Smooth muscle cell (in vitro differentiated cells): Measurements from ENCODE around the gene TBX4. TPM values are rescaled to one million over a fixed set of nuclear protein-coding genes. Genes with fewer than 3 reads are reported as not detected.

Experiments used
- DNase-seq: peaks from one replicate; lab custom pipeline; 2025; ENCODE audit not compliant: unreplicated experiment; lab: John Stamatoyannopoulos, UW
- H2AFZ ChIP-seq: fragments of 200-600 bp; sonication (generic); 2 replicates; pipeline ENCODE4 v1.6.0; 2016; ENCODE audit warnings: antibody characterized with exemption, low read depth, mild to moderate bottlenecking
- H3F3A ChIP-seq: fragments of 200-600 bp; sonication (generic); 2 replicates; pipeline ENCODE4 v1.6.0; 2017; ENCODE audit warnings: antibody characterized with exemption, low read depth
- H3K27ac ChIP-seq: fragments of 200-600 bp; sonication (generic); 2 replicates; pipeline ENCODE4 v1.5.1; 2016; ENCODE audit warnings: low read depth, mild to moderate bottlenecking
- H3K27me3 ChIP-seq: fragments of 200-600 bp; sonication (generic); 2 replicates; pipeline ENCODE4 v1.6.1; 2016; ENCODE audit warnings: low read depth, mild to moderate bottlenecking
- H3K36me3 ChIP-seq: fragments of 200-600 bp; sonication (generic); 2 replicates; pipeline ENCODE4 v1.5.1; 2016; ENCODE audit warnings: low read depth
- H3K4me1 ChIP-seq: fragments of 200-600 bp; sonication (generic); 2 replicates; pipeline ENCODE4 v1.5.1; 2016; ENCODE audit warnings: low read depth
- H3K4me2 ChIP-seq: fragments of 200-600 bp; sonication (generic); 2 replicates; pipeline ENCODE4 v1.6.0; 2016; ENCODE audit warnings: mild to moderate bottlenecking
- H3K4me3 ChIP-seq: fragments of 200-600 bp; sonication (generic); 2 replicates; pipeline ENCODE4 v1.5.1; 2016; ENCODE audit warnings: mild to moderate bottlenecking
- H3K79me2 ChIP-seq: fragments of 200-600 bp; sonication (generic); 2 replicates; pipeline ENCODE4 v1.6.0; 2016; ENCODE audit warnings: low read depth, mild to moderate bottlenecking
- H3K9ac ChIP-seq: fragments of 200-600 bp; sonication (generic); 2 replicates; pipeline ENCODE4 v1.6.0; 2016; ENCODE audit warnings: low read depth
- H3K9me3 ChIP-seq: fragments of 200-600 bp; sonication (generic); replicated peaks from 2 replicates; pipeline ENCODE4 v1.5.1; 2016; ENCODE audit warnings: low read depth
- H4K20me1 ChIP-seq: fragments of 200-600 bp; sonication (generic); 2 replicates; pipeline ENCODE4 v1.6.0; 2016; ENCODE audit warnings: low read depth
- CTCF ChIP-seq: fragments of 200-600 bp; sonication (generic); IDR thresholded peaks from 2 replicates; pipeline ENCODE4 v1.5.1; 2017; ENCODE audit warnings: borderline replicate concordance, mild to moderate bottlenecking, antibody characterized with exemption; ENCODE audit not compliant: insufficient read depth, poor library complexity, severe bottlenecking
- WGBS: methylation state at CpG from one replicate; pipeline ENCODE4 v1.1.7; 2016; ENCODE audit warnings: low lambda C conversion rate; 5-methylcytosine and 5-hydroxymethylcytosine counted together
- polyA plus RNA-seq: library from polyadenylated mRNA; unstranded; fragments of >200 nt; fragmentation: Nextera tagmentation; extraction: Ambion mirVana; gene quantifications from 2 replicates; pipeline ENCODE4 v1.2.1, GENCODE V29; 2016
- total RNA-seq: library from RNA; depleted of rRNA; stranded (reverse); fragments of >200 nt; gene quantifications from 2 replicates; pipeline ENCODE4 v1.2.3, GENCODE V29; 2014

Gene TBX4
- total and polyA plus RNA-seq, 2 experiments from 2014 or later, result 14.1 to 22.7 TPM

- whole genome bisulfite sequencing, result 94% methylated on average over 7 of the region's 7 CpGs
- Histone ChIP-seq H3K27ac (no peak overlapping the region), H3K4me2 (no peak overlapping the region), H3K4me1 (peaks cover 23% of the 10 kb centered on the region), H3K36me3 (no peaks in the 10 kb centered on the region), H3K79me2 (peaks cover 34% of the 10 kb centered on the region), H3K27me3 (no peaks in the 10 kb centered on the region), H3K4me3 (no peak overlapping the region), H4K20me1 (no peaks in the 10 kb centered on the region), H3F3A (peaks cover 11% of the 10 kb centered on the region), H3K9ac (no peak overlapping the region), H3K9me3 (no peaks in the 10 kb centered on the region), H2AFZ (no peak overlapping the region)
- TF ChIP-seq CTCF, result no peak
- DNase-seq, result no peak
These were observed 14.0 kb downstream of the TBX4 start for GRCh38 chr17:61466246-61466645.

GRCh38 chr17:61467416-61468262 lies 15.4 kb downstream of the TBX4 start:
- H2AFZ ChIP-seq, result no peak overlapping the region
- no peak for TF ChIP-seq CTCF
- H4K20me1 ChIP-seq, result no peaks in the 10 kb centered on the region
- 53% methylated on average over 15 of the region's 15 CpGs for WGBS
- H3K4me3 ChIP-seq, result no peak overlapping the region
- H3K27me3 ChIP-seq, result no peaks in the 10 kb centered on the region
- H3K79me2 ChIP-seq, result peaks cover 27% of the 10 kb centered on the region
- H3K27ac ChIP-seq, result peak overlapping the region; percentile 2
- no peak for DNase-seq
- H3F3A ChIP-seq, result peaks cover 8% of the 10 kb centered on the region
- no peak overlapping the region for H3K9ac ChIP-seq
- no peaks in the 10 kb centered on the region for H3K9me3 ChIP-seq
- peaks cover 14% of the 10 kb centered on the region for H3K4me1 ChIP-seq
- no peaks in the 10 kb centered on the region for H3K36me3 ChIP-seq
- H3K4me2 ChIP-seq, result peak overlapping the region; percentile 32

DNA sequence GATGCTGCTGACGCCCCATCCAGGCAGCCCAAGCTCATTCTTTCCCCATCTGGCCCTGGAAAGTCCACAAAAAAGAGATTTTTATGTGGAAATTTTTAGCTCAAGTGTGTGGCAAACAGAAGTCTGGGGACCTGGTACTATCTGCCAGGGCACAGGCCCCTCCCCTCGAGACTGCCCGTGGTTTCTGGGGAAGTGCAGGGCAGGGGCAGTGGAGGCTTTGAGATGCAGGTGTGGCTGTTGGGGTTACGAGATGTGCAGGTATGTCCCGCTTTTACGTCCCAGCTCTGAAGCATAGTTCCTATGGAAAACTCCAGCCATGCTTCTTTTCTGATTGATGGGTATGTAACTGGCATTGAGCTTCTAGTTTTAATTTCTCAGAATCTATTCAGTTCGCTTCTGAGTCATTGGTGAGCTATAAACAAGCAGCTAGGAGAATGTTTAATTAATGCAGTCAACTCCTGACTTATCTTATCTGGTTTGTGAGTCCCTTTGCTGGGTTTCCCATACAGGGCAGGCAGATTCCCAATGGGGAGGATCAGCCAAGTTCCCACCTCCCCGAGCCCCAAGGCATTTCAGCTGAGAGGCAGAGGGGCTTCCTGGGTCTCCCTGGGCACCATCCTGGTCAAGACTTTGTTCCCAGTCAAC lies 16.2 kb downstream of the TBX4 start:
- Histone ChIP-seq H3K9me3 (no peaks in the 10 kb centered on the region), H3K4me3 (no peak overlapping the region), H3F3A (peaks cover 8% of the 10 kb centered on the region), H2AFZ (no peak overlapping the region), H3K4me1 (peaks cover 12% of the 10 kb centered on the region), H3K27me3 (no peaks in the 10 kb centered on the region), H3K36me3 (no peaks in the 10 kb centered on the region), H4K20me1 (no peaks in the 10 kb centered on the region), H3K4me2 (peak overlapping the region; percentile 32), H3K27ac (peak overlapping the region; percentile 2), H3K79me2 (peaks cover 27% of the 10 kb centered on the region), H3K9ac (no peak overlapping the region)
- TF ChIP-seq CTCF, result no peak
- 60% methylated on average over 8 of the region's 8 CpGs for WGBS
- no peak for DNase-seq
